ES-I3 (cell line): ENCODE measurements around the gene NECTIN2.
"Not testable (repeated sequence)": the region's sequence is repeated elsewhere in the genome, so short reads cannot be mapped to it uniquely, and the experiment has no call there.

Source experiments
- H3K36me3 ChIP-seq: 2 replicates; pipeline ENCODE4 v1.6.1; 2013; ENCODE audit warnings: mild to moderate bottlenecking, low read length, control low read depth, moderate library complexity; ENCODE audit not compliant: insufficient read depth
- H3K4me1 ChIP-seq: 2 replicates; pipeline ENCODE4 v1.6.1; 2013; ENCODE audit warnings: mild to moderate bottlenecking, control low read depth, low read length; ENCODE audit not compliant: insufficient read depth
- H3K9ac ChIP-seq: 2 replicates; pipeline ENCODE4 v1.6.1; 2013; ENCODE audit warnings: low read depth, mild to moderate bottlenecking, low read length, moderate library complexity
- H3K9me3 ChIP-seq: 2 replicates; pipeline ENCODE4 v1.6.1; 2013; ENCODE audit warnings: mild to moderate bottlenecking, low read length, moderate library complexity; ENCODE audit not compliant: control insufficient read depth, insufficient read depth

NECTIN2 gene

DNA sequence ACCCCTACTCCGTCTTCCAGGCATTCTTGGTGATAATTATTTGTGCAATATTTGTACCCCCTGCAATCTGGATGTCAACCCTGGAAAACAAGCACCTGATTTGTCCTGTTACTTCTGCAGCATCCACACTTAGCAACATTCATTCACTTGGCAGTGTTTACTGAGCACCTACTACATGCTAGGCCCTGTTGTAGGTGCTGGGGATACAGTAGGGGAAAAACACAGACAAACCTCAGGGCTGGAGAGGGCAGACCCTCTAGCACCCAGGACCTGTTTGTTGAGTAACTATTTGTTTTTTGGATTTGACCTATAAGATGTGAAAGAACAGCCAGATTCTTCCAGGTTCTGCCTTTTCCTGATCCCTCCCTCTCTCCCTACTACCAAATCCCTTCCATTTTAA is 9.5 kb downstream of the NECTIN2 start:
- Histone ChIP-seq H3K4me1 (peaks cover 1% of the 10 kb centered on the region; the same call in 1 of the 2 replicates), H3K9ac (no peak overlapping the region), H3K36me3 (no peaks in the 10 kb centered on the region; the same call in 1 of the 2 replicates), H3K9me3 (no peaks in the 10 kb centered on the region)

DNA sequence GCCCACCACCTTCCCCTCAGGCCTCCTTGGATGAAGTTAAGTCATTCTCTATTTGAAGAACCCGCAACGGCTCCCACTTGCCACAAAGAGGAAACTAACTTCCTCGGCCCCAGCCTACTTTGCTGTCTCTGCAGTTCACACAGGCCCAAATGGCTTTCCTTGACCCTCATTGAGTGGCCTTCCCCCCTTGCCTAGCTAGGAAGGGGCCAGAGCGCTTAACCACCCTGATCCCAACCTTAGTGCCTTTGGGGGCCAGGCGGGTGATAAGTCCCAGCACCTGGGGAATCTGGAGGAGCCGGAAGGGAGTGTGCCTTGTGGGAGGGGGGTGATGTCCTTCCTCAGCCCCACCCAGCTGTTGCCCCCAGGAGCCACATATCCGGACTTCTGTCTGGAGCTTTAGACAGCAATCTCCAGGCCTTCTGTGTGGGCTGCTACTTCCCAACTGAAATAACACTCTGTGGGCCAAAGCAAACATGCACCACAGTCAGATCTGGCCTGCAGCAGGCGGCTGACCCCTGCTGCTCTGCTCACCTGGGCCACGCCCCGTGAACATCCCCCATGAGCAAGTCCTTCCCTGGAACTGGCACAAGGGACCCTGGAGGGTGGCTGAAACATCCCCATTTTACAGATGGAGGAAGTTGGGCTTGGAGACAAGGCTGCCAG is 10.5 kb downstream of the NECTIN2 start:
- no peaks in the 10 kb centered on the region; the same call in 1 of the 2 replicates for H3K36me3 ChIP-seq
- H3K9ac ChIP-seq = no peak overlapping the region
- H3K9me3 ChIP-seq = no peaks in the 10 kb centered on the region
- H3K4me1 ChIP-seq = no peaks in the 10 kb centered on the region

DNA sequence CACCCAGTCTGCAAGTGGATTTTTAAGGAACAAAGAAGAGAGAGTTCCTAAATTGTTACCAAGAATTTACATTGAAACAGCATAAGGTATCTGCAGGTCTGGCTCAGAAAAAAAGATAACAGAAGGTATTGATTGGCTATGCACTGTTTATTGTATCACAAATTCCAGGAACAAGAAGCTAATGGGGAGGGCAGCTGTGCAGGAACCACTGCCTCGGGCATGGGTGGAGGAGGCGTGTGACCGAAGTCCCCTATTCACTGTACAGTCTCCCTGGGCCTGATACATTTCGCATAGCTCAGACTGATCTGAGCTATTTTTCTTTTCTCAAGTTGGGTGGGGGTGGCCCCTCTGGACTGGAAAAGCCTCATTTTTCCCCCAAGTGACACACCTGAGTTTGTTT is 11.7 kb downstream of the NECTIN2 start:
- no peaks in the 10 kb centered on the region; the same call in 1 of the 2 replicates for H3K36me3 ChIP-seq
- H3K9ac ChIP-seq = no peak overlapping the region
- H3K4me1 ChIP-seq = no peaks in the 10 kb centered on the region
- no peaks in the 10 kb centered on the region for H3K9me3 ChIP-seq

DNA sequence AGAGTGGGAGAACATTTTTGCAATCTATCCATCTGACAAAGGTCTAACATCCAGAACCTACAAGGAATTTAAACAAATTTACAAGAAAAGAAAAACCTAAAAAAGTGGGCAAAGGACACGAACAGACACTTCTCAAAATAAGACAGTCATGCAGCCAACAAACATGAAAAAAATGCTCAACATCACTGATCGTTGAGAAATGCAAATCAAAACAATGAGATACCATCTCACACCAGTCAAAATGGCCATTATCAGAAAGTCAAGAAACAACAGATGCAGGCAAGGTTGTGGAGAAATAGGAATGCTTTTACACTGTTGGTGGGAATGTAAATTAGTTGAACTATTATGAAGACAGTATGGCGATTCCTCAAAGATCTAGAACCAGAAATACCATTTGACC is 15.5 kb downstream of the NECTIN2 start:
- H3K36me3 ChIP-seq, H3K4me1 ChIP-seq, H3K9me3 ChIP-seq, H3K9ac ChIP-seq: not testable (repeated sequence)

DNA sequence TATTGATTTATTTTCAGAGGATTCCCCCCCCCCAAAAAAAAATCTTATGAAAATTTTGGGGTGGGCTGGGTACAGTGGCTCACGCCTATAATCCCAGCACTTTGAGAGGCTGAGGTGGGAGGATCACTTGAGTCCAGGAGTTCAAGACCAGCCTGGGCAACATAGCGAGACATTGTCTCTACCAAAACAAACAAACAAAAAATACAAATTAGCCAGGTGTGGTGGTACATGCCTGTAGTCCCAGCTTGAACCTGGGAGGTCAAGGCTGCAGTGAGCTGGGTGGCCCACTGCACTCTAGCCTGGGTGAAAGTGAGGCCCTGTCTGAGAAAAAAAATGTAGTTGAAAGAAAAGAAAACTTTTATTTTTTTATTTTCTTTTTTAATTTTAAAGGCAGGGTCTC is 17.9 kb downstream of the NECTIN2 start:
- H3K36me3 ChIP-seq = peaks cover 5% of the 10 kb centered on the region; the same call in 1 of the 2 replicates
- H3K4me1 ChIP-seq = no peaks in the 10 kb centered on the region; the same call in 1 of the 2 replicates
- no peaks in the 10 kb centered on the region for H3K9me3 ChIP-seq
- H3K9ac ChIP-seq = no peak overlapping the region

DNA sequence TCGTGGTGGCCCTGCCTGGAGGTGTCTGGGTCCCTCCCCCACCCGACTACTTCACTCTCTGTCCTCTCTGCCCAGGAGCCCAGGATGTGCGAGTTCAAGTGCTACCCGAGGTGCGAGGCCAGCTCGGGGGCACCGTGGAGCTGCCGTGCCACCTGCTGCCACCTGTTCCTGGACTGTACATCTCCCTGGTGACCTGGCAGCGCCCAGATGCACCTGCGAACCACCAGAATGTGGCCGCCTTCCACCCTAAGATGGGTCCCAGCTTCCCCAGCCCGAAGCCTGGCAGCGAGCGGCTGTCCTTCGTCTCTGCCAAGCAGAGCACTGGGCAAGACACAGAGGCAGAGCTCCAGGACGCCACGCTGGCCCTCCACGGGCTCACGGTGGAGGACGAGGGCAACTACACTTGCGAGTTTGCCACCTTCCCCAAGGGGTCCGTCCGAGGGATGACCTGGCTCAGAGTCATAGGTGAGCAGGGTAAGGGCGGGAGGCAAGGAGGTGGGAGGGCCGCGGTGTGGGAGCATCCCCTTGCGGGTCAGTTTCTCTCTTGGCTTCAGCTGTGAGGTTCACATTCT is 19.2 kb downstream of the NECTIN2 start:
- H3K9me3 ChIP-seq = no peaks in the 10 kb centered on the region
- H3K4me1 ChIP-seq = no peaks in the 10 kb centered on the region; the same call in 1 of the 2 replicates
- peaks cover 5% of the 10 kb centered on the region; the same call in 1 of the 2 replicates for H3K36me3 ChIP-seq
- no peak overlapping the region for H3K9ac ChIP-seq

DNA sequence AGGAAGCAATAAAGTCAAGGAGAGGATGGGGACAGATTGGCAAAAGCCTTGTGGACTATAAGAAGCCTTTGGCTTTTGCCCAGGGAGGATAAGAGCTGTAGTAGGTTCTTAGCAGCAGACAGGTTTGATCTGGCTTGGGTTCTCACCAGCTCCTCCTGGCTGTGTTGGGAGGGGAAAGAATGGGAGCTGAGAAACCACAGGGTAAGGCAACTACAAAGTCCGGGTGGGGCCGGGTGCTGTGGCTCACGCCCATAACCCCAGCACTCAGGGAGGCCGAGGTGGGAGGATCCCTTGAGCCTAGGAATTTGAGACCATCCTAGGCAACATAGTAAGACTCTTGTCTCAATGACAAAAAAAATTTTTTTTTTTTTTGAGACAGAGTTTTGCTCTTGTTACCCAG is 20.6 kb downstream of the NECTIN2 start:
- no peaks in the 10 kb centered on the region; the same call in 1 of the 2 replicates for H3K4me1 ChIP-seq
- no peaks in the 10 kb centered on the region for H3K9me3 ChIP-seq
- H3K9ac ChIP-seq = no peak overlapping the region
- peaks cover 5% of the 10 kb centered on the region; the same call in 1 of the 2 replicates for H3K36me3 ChIP-seq

DNA sequence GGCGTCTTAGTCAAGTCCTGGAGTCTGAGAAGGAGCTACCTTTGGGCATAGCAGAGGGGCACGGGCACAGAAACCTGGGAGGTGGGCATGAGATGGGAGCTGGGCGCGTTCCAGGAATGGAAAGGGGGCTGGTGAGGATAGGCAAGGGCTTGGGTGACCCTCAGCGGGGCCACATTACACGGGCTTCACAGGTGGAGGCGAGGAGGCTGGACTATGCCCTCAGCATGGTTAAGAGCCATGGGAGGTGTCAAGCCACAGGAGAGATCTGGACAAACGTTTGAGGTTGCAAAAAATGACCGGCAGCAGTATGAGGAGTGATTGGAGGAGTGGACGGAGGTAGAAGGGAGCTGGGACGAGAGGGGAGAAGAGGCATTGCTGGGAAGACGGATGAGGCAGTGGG is 21.5 kb downstream of the NECTIN2 start:
- Histone ChIP-seq H3K9ac (no peak overlapping the region), H3K9me3 (no peaks in the 10 kb centered on the region), H3K36me3 (peaks cover 11% of the 10 kb centered on the region), H3K4me1 (no peaks in the 10 kb centered on the region; the same call in 1 of the 2 replicates)

DNA sequence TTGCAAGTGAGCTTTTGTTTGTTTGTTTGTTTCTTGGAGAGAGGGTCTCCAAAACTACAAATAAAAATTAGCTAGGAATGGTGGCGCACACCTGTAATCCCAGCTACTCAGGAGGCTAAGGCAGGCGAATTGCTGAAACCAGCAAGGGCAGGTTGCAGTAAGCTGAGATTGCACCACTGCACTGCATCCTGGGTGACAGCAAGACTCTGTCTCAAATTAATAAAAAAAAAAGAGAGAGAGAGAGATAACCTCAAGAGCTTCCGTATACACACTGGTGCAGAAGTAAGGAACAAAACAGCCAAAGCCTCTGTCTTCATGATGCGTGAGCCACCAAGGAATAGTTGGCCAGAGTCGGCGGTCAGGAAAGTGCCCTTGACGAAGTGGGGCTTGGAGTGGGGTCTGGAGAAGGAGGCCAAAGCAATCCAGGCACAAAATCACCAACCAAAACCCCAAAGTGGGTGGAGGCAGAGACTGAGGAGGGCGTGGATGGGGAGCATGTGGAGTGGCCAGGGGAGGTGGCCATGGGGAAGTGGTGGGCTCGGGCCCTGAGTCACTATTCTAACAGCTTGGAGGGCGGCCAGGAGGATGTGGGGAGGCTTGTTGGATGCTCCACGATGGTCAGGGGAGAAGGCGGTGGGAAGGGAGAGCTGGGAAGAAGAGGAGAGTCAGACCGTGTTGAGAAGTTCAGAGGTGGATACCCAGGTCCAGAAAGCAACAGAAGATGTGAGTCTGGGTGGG is 23.8 kb downstream of the NECTIN2 start:
- Histone ChIP-seq H3K9ac (no peak overlapping the region), H3K4me1 (no peaks in the 10 kb centered on the region; the same call in 1 of the 2 replicates), H3K9me3 (no peaks in the 10 kb centered on the region), H3K36me3 (peaks cover 18% of the 10 kb centered on the region)

DNA sequence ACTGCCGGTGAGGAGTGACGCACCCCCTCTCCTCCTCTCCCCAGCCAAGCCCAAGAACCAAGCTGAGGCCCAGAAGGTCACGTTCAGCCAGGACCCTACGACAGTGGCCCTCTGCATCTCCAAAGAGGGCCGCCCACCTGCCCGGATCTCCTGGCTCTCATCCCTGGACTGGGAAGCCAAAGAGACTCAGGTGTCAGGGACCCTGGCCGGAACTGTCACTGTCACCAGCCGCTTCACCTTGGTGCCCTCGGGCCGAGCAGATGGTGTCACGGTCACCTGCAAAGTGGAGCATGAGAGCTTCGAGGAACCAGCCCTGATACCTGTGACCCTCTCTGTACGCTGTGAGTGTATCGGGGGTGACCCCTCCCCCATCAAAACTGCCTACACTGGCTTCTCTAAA is 25.7 kb downstream of the NECTIN2 start:
- Histone ChIP-seq H3K4me1 (peaks cover 12% of the 10 kb centered on the region; the same call in 1 of the 2 replicates), H3K36me3 (peaks cover 31% of the 10 kb centered on the region), H3K9ac (no peak overlapping the region), H3K9me3 (no peaks in the 10 kb centered on the region)

DNA sequence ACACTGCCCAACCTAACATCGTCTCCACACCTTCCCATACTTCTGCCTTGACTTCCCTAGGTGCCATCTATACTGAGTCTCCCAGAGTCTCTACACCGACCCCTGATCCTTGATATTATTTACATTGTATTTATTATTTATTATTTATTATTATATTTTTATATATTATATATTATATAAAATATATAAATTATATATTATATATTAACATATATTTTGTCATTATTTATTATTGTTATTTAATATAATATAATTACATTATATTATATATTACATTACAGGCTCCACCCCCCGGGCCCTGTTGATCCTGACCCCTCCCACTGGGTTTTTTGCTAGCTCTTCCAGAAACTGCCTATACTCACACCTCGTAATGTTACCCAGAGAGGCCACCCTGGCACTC is 26.6 kb downstream of the NECTIN2 start:
- peaks cover 19% of the 10 kb centered on the region; the same call in 1 of the 2 replicates for H3K4me1 ChIP-seq
- no peaks in the 10 kb centered on the region for H3K9me3 ChIP-seq
- H3K36me3 ChIP-seq = peaks cover 33% of the 10 kb centered on the region
- no peak overlapping the region for H3K9ac ChIP-seq

DNA sequence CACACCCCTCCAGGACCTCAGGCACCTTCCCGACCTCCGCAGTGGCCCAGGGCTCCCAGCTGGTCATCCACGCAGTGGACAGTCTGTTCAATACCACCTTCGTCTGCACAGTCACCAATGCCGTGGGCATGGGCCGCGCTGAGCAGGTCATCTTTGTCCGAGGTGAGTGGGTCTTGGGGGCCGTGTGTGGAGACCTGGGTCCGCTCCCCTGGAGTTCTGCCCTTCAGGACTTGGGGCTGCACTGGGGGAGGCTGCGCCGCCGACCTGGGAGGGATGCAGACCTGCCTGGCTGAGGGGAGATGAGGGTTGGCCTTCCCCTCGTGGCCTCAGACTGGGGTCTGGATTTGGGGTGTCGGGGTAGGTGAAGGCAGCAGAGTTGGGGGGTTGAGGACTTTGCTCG is 28.2 kb downstream of the NECTIN2 start:
- peaks cover 31% of the 10 kb centered on the region for H3K36me3 ChIP-seq
- no peak overlapping the region for H3K9ac ChIP-seq
- H3K4me1 ChIP-seq = peaks cover 27% of the 10 kb centered on the region; the same call in 1 of the 2 replicates
- no peaks in the 10 kb centered on the region for H3K9me3 ChIP-seq

DNA sequence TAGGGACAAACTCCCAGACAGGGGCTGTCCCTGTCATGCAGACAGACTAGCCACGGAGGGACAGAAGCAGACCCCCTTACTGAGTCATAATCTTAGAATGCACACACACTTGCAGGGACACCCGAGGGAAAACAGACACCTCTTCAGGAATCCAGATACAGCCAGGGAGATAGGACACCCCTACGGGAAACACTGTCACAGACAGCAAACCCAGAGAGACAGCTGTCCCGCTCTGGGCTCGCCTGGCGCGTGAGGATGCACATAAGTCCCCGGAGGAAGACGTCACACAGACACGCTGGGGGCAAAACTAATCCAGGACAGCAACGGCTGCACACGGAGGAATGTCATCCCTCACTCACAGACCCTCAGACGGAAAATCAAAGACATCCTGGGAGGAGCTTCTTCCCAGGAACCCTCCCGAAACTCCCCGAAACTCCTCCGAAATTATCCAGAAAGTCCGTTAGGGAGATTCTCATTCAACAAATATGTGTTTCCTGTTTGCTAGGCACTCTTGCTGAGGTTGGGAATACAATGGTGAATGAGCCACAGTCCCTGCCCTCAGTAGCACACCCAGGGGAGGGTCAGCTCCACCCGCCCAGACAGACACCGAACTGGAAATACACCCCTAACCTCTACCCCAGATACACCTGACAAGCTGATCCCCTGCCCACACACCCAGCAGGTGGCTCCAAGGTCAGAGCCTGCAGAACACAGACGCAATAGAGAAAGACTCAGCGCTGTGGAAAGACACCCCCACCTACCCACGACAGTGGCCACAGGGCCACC is 29.8 kb downstream of the NECTIN2 start:
- H3K9ac ChIP-seq = no peak overlapping the region
- no peaks in the 10 kb centered on the region for H3K9me3 ChIP-seq
- H3K36me3 ChIP-seq = peaks cover 31% of the 10 kb centered on the region
- peaks cover 33% of the 10 kb centered on the region; the same call in 1 of the 2 replicates for H3K4me1 ChIP-seq

DNA sequence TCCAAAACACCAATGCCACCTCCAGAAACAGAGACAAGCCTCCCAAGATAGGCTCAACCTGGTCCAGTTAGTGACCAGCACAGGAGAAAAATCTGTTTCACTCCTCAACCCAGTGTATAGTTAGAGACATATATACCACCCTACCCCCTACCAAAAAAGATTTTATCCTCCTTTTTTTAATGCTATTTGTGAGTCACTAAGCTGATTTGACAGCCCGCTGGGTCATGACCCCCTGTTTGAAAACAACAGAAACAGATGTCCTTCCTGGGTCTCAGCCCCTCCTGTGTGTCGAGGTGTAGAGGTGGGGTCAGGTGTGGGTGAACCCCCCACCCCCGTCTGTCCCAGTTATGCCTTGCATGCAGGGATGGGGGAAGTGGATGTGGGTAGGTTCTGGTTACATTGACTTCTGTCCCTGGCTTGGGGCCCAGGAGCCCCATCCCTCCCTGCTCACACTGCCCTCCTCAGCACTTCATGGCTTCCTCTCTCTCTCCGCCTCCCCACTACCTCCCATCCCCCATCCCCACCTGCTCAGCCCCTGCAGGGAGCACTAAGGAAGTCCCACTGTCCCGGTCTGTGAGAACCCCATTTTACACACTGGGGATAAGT is 30.9 kb downstream of the NECTIN2 start:
- Histone ChIP-seq H3K9ac (no peak overlapping the region), H3K36me3 (peaks cover 30% of the 10 kb centered on the region), H3K9me3 (no peaks in the 10 kb centered on the region), H3K4me1 (peaks cover 39% of the 10 kb centered on the region)
